H1 (cell line): ENCODE results near the gene CCDC88C.

ENCODE experiments used
- POLR2A ChIP-seq, 2 experiments: IDR thresholded peaks; 1 replicate in 1 of 2; 2 replicates in 1 of 2; pipeline ENCODE4 v1.6.1; 2011; ENCODE audit warnings: low read depth in 2 of 2, low read length in 2 of 2, mild to moderate bottlenecking in 2 of 2; ENCODE audit errors: control extremely low read depth in 1 of 2
- SUZ12 ChIP-seq: fragments of 200-600 bp; sonication (generic); IDR thresholded peaks from 2 replicates; pipeline ENCODE4 v1.6.1; 2012; ENCODE audit warnings: mild to moderate bottlenecking, inconsistent platforms, low read length, moderate library complexity, mixed read lengths
- USF2 ChIP-seq: IDR thresholded peaks from 2 replicates; pipeline ENCODE4 v1.6.1; 2011; ENCODE audit warnings: low read length, improper control_type of control experiment

- TF ChIP-seq POLR2A (IDR thresholded peaks at IDR 0.05; ENCODE audit: control extremely low read depth in 1 of 2, low read depth in 2 of 2, low read length in 2 of 2), result no peak
- no peak for TF ChIP-seq USF2
- no peak for TF ChIP-seq SUZ12
Measured at GRCh38 chr14:91299121-91300115, 118.2 kb downstream of the CCDC88C start.
